ENCODE measurements around the gene PLA2G3. TPM values are rescaled to one million over a fixed set of nuclear protein-coding genes. Genes with fewer than 3 reads are reported as not detected.

The PLA2G3 gene
- total and polyA plus RNA-seq, 2 experiments from 2014 or later: 18.0 to 34.5 TPM

DNA sequence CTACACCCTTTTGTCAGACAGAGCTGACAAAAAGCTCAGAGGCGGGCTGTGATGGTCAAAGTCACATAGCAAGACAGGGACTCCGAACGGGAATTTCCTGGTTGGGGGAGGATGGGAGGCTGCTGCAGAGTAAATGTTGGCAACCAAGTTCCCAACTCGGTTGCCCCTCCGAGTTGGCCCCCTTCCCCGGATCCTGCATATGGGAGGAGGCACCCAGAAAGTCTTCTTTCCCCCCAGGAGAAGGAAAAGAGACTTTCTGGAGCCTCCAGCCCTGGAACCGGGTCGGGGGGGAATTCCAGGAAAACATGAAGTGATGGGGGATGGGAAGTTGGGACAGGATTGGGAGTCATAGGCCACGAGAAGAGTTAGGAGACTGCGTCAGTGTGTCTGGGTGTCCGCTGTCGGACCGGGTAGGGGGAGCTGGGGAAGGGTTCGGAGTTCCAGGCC, 33.6 kb downstream of the PLA2G3 start (continued):
- TF ChIP-seq ZNF462 (CRISPR knock-in tag; IDR thresholded peaks at IDR 0.05) (no peak), EZH2phosphoT487 (IDR thresholded peaks at IDR 0.05; ENCODE audit: unreplicated experiment) (no peak)

DNA sequence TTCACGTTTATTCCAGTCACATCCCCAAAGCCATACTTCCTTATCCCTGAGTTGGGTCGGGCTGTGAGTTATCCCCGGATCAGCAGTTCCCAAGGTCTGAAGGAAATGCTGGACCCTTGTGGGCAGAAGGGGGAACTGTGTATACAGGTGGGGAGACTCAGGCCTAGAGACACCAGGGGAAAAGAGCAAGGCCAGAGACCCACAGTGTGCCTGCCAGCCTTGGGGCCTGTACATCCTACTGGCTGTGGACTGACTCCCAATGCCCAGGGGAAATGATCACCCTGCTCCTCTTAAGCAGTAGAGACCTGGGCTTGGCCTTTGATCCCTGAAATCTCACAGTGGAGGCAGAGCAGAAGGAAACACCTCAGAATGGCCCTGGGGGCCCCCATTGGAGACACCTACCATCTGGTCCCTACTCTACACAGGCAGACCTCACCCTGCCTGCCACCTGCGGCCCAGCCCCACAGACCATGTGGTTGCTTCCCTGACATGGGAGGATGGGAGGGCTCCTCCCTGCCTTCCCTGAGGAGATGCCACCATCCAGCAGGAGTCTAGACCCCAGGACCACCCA, 34.2 kb downstream of the PLA2G3 start:
- Histone ChIP-seq H4K20me1 (replicated peaks; ENCODE audit: insufficient read depth) (peaks cover 6% of the 10 kb centered on the region; the same call in 1 of the 2 replicates), H3K9me2 (ENCODE audit: insufficient read depth) (no peaks in the 10 kb centered on the region), H3K27me3 (ENCODE audit: insufficient read depth) (peaks cover 22% of the 10 kb centered on the region), H2AFZ (no peak overlapping the region), H3K36me3 (ENCODE audit: insufficient read depth) (no peaks in the 10 kb centered on the region), H3K4me1 (ENCODE audit: insufficient read depth) (peaks cover 25% of the 10 kb centered on the region), H3K27ac (ENCODE audit: low read depth) (no peak overlapping the region), H3F3A (replicated peaks; ENCODE audit: low read depth) (peaks cover 13% of the 10 kb centered on the region; the same call in 1 of the 2 replicates), H3K4me3 (no peak overlapping the region), H3K4me2 (peak overlapping the region; percentile 92; the same call in 1 of the 2 replicates), H3K79me2 (replicated peaks; ENCODE audit: insufficient read depth) (no peaks in the 10 kb centered on the region)
- H3K4me1 Mint-ChIP-seq: peaks cover 9% of the 10 kb centered on the region
- TF ChIP-seq CTCF (conservative IDR thresholded peaks at IDR 0.05; ENCODE audit: low read depth in 2 of 2) (0 out of 4 replicates have a peak, but pooled peaks of 1 of the 2 experiments have one; percentile 13), CREB1 (CRISPR knock-in tag; IDR thresholded peaks at IDR 0.05; ENCODE audit: low read depth) (no peak)
- no peaks in the 10 kb centered on the region; the same call in 2 of the 3 replicates for H3K9me3 Mint-ChIP-seq
- ATAC-seq (peak; percentile 5; the same call in 1 of the 3 replicates), DNase-seq (ENCODE audit: low spot score) (no peak)
- no peak overlapping the region for H3K27ac Mint-ChIP-seq
- H3K36me3 Mint-ChIP-seq (ENCODE audit: low read depth): no peaks in the 10 kb centered on the region
- H3K4me3 Mint-ChIP-seq: peak overlapping the region; percentile 70
- H3K27me3 Mint-ChIP-seq (ENCODE audit: insufficient read depth, low read depth, poor library complexity): peaks cover 47% of the 10 kb centered on the region

Data from GM23338 (cell line).